Activated CD4-positive, alpha-beta T cell treated with anti-CD3 and anti-CD28 coated beads for 24 hours (primary cell): ENCODE measurements around the gene WDTC1.
"Not testable (repeated sequence)": the region's sequence is repeated elsewhere in the genome, so short reads cannot be mapped to it uniquely, and the experiment has no call there.

Experiments
- DNase-seq, 2 donors: peaks; one replicate each; pipeline ENCODE4 v3.0.0-alpha.2; 2020; ENCODE audit warnings: low read depth in 2 of 2

Gene WDTC1

GRCh38 chr1:27234049-27234882 is at the start of gene WDTC1:
WDTC1 (plus strand) TSS chr1:27234632; CDS start chr1:27261055, 26,423 bp downstream.
- DNase-seq, result peak; percentile 95 to 96

GRCh38 chr1:27184665-27185064 is 49.8 kb upstream of the WDTC1 start:
- DNase-seq, result not testable (repeated sequence)

- no peak for DNase-seq
Measured at GRCh38 chr1:27192039-27192529, 42.3 kb upstream of the WDTC1 start.

- DNase-seq, result no peak
Measured at GRCh38 chr1:27193194-27193593, 41.2 kb upstream of the WDTC1 start.

- DNase-seq, result no peak
Measured at GRCh38 chr1:27201295-27201694, 33.1 kb upstream of the WDTC1 start.

- DNase-seq, result no peak
Measured at GRCh38 chr1:27203946-27204345, 30.5 kb upstream of the WDTC1 start.

- DNase-seq, result not testable (repeated sequence)
Measured at GRCh38 chr1:27207238-27207637, 27.2 kb upstream of the WDTC1 start.

GRCh38 chr1:27208143-27208850 is 26.1 kb upstream of the WDTC1 start:
- not testable (repeated sequence) for DNase-seq

- DNase-seq, result no peak
Measured at GRCh38 chr1:27216466-27216865, 18.0 kb upstream of the WDTC1 start.

- no peak for DNase-seq
Measured at GRCh38 chr1:27217401-27217800, 17.0 kb upstream of the WDTC1 start.

- no peak for DNase-seq
Measured at GRCh38 chr1:27218736-27219135, 15.7 kb upstream of the WDTC1 start.

GRCh38 chr1:27220096-27220495 is 14.3 kb upstream of the WDTC1 start:
- DNase-seq, result no peak

- not testable (repeated sequence) for DNase-seq
Measured at GRCh38 chr1:27220702-27221497, 13.5 kb upstream of the WDTC1 start.

GRCh38 chr1:27225621-27226020 is 8.8 kb upstream of the WDTC1 start:
- no peak for DNase-seq

GRCh38 chr1:27227765-27228164 is 6.7 kb upstream of the WDTC1 start:
- no peak for DNase-seq

- peak in 1 of 2 donors; percentile 4 for DNase-seq
Measured at GRCh38 chr1:27233667-27234048, 774 bp upstream of the WDTC1 start.

GRCh38 chr1:27235827-27236226 is 1.4 kb downstream of the WDTC1 start:
- no peak for DNase-seq

GRCh38 chr1:27237112-27237511 is 2.7 kb downstream of the WDTC1 start:
- DNase-seq, result no peak

GRCh38 chr1:27238032-27238431 is 3.6 kb downstream of the WDTC1 start:
- DNase-seq, result no peak

- DNase-seq, result no peak
Measured at GRCh38 chr1:27241677-27242076, 7.2 kb downstream of the WDTC1 start.

- not testable (repeated sequence) for DNase-seq
Measured at GRCh38 chr1:27243665-27244064, 9.2 kb downstream of the WDTC1 start.

- DNase-seq, result no peak
Measured at GRCh38 chr1:27246194-27246593, 11.8 kb downstream of the WDTC1 start.
